ENCODE measurements around the gene SRM. TPM values are rescaled to one million over a fixed set of nuclear protein-coding genes. Genes with fewer than 3 reads are reported as not detected.

SRM gene
- total and polyA plus RNA-seq, 2 of the 4 experiments (the other 2 are of a cell fraction): 23.1 to 160 TPM

GRCh38 chr1:11052839-11053757 is 6.7 kb downstream of the SRM start:
- Histone ChIP-seq H3K9me3 (ENCODE audit: control insufficient read depth, insufficient read depth, low read length) (no peaks in the 10 kb centered on the region), H3K79me1 (ENCODE audit: low read depth in 1 of 2, low read length in 2 of 2) (peaks cover 0 to 16% of the 10 kb centered on the region in 2 experiments; a peak in 3 of 4 replicates), H3K14ac (replicated peaks; ENCODE audit: low read depth, low read length) (no peak overlapping the region), H3K4me3 (ENCODE audit: insufficient read depth, low read depth, low read length) (no peak overlapping the region), H2AK9ac (replicated peaks; ENCODE audit: low read depth, low read length, poor library complexity) (no peak overlapping the region), H3K23ac (ENCODE audit: low read depth, low read length) (no peak overlapping the region), H3K36me3 (ENCODE audit: control insufficient read depth, insufficient read depth, low read length) (peaks cover 13% of the 10 kb centered on the region), H2BK20ac (ENCODE audit: low read depth, low read length) (no peak overlapping the region), H3K18ac (ENCODE audit: low read depth, low read length) (no peak overlapping the region), H2AFZ (replicated peaks; ENCODE audit: low read length, poor library complexity) (peak overlapping the region; percentile 39), H3K4me1 (ENCODE audit: control insufficient read depth, insufficient read depth, low read length) (no peaks in the 10 kb centered on the region), H3K27ac (ENCODE audit: insufficient read depth, low read length) (no peak overlapping the region), H3K4ac (ENCODE audit: low read depth, low read length) (no peak overlapping the region), H3K9ac (ENCODE audit: low read depth, low read length) (no peak overlapping the region), H4K8ac (ENCODE audit: low read depth in 2 of 2, low read length in 2 of 2) (no peak overlapping the region), H2AK5ac (ENCODE audit: low read depth, low read length) (no peak overlapping the region), H4K5ac (ENCODE audit: low read depth, low read length) (no peak overlapping the region), H3K4me2 (ENCODE audit: low read depth, low read length) (no peak overlapping the region), H2BK15ac (ENCODE audit: low read depth, low read length) (no peak overlapping the region), H3K56ac (ENCODE audit: extremely low read depth, insufficient read depth, low read length) (no peak overlapping the region), H2BK5ac (ENCODE audit: low read depth, low read length, poor library complexity, severe bottlenecking) (no peak overlapping the region), H4K20me1 (ENCODE audit: insufficient read depth, low read length) (peaks cover 24% of the 10 kb centered on the region), H4K91ac (ENCODE audit: insufficient read depth, low read depth, low read length) (no peak overlapping the region), H2BK120ac (ENCODE audit: low read depth, low read length) (no peak overlapping the region), H3K9me1 (ENCODE audit: insufficient read depth, low read length) (0 out of 2 replicates have a peak, but pooled peaks cover 3% of the 10 kb centered on the region), H3K27me3 (ENCODE audit: control insufficient read depth, insufficient read depth, low read length) (no peaks in the 10 kb centered on the region)
- in situ Hi-C loops (cut with MboI; ENCODE audit: low sequenced_read_pairs) (no loop called here), intact Hi-C loops (cut with micrococcal nuclease) (no loop called here), dilution Hi-C loops (cut with HindIII; ENCODE audit: low sequenced_read_pairs, unreplicated experiment) (no loop called here)
- ATAC-seq (ENCODE audit: low read depth) (peak; percentile 56), DNase-seq (no peak)
- CTCF ChIA-PET: interaction anchor here (1.0 kb wide), 1 partner anchor 15 kb away, joined by 4 read pairs; no protein-coding TSS in a partner anchor
- no TSS peak for BruUV-seq (replicated peaks)
- POLR2A ChIA-PET (ENCODE audit: unreplicated experiment): no interaction called here
- 50% methylated on average over 5 of the region's 29 CpGs; no CpG with 5 or more reads in 1 of the 2 experiments for WGBS, 2 experiments (ENCODE audit: extremely low coverage in 2 of 2, insufficient read length in 1 of 2)
- TF ChIP-seq USF2 (IDR thresholded peaks at IDR 0.05; ENCODE audit: low read depth, low read length) (no peak), MAZ (IDR thresholded peaks at IDR 0.05; ENCODE audit: borderline replicate concordance, low read depth, low read length) (no peak), CEBPB (IDR thresholded peaks at IDR 0.05; ENCODE audit: low read depth, low read length) (no peak), RCOR1 (IDR thresholded peaks at IDR 0.05; ENCODE audit: insufficient replicate concordance, low read length) (no peak), CTCF (conservative IDR thresholded peaks at IDR 0.05; ENCODE audit: low read depth, low read length) (no peak), RFX5 (IDR thresholded peaks at IDR 0.05; ENCODE audit: low read depth, low read length) (no peak), MXI1 (IDR thresholded peaks at IDR 0.05; ENCODE audit: borderline replicate concordance, low read depth, low read length) (no peak), FOS (IDR thresholded peaks at IDR 0.05; ENCODE audit: low read depth, low read length) (no peak), NFE2L2 (IDR thresholded peaks at IDR 0.05; ENCODE audit: low read depth, low read length) (no peak), CHD1 (IDR thresholded peaks at IDR 0.05; ENCODE audit: low read depth, low read length) (no peak), MAFK (IDR thresholded peaks at IDR 0.05; ENCODE audit: low read depth, low read length) (no peak), ELK1 (IDR thresholded peaks at IDR 0.05; ENCODE audit: borderline replicate concordance, low read depth, low read length) (no peak), POLR2A (IDR thresholded peaks at IDR 0.05; ENCODE audit: low read depth, low read length) (no peak), RAD21 (IDR thresholded peaks at IDR 0.05; ENCODE audit: low read length) (no peak), BHLHE40 (IDR thresholded peaks at IDR 0.05; ENCODE audit: low read depth, low read length) (no peak)

Measured in IMR-90 (cell line).